Measurements from ENCODE around the gene ADGRD1.

- TF ChIP-seq CTCF (IDR thresholded peaks at IDR 0.05; ENCODE audit: low read length) (no peak), EZH2 (IDR thresholded peaks at IDR 0.05; ENCODE audit: borderline replicate concordance, low read length) (no peak)
Measured at GRCh38 chr12:131087991-131088700, 134.4 kb downstream of the ADGRD1 start.

All from OCI-LY1 (cell line).